SKM-1 treated with dmso at 0.1 percent for 144 hours (cell line): ENCODE results near the gene SFT2D1.
A peak's percentile ranks its signal among the peaks of the same experiment; 100 is the strongest.

ENCODE experiments used
- DNase-seq: peaks from one replicate; lab custom pipeline; 2025; ENCODE audit not compliant: unreplicated experiment; lab: John Stamatoyannopoulos, UW

The SFT2D1 gene

GRCh38 chr6:166307082-166308032 is 35.0 kb downstream of the SFT2D1 start:
- DNase-seq: no peak

DNA sequence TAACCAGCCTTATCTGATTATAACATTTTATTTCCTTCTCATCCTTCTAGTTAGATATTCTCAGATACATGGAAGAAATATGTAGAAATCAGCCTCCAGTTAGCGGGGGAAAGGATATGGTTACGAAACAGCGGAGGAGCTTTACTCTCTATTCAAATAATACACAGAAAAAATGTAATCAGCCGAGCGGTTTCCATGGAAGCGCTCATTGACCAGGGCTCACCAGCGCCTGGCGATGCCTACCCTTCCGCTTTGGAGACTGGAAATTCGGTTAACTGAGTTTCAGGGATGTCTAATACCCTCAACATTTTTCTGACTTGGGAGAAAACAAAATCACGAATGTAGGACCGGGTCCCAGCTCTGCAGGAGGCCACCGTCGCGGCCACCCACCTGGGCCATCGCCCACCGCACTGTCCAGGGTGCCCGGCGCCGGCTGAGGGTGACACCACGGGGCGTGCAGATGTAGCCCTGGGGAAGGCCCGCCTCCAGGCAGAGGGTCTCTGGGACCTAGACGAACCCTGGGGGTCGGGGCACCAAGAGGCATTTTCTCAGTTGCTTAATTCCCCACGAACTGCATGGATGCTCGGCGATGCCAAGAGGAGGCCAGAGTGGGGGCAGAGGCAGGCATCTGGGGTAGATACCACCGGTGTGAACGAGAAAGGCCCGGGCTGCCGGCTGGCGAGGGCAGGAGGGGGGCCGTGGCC is 35.8 kb downstream of the SFT2D1 start:
- DNase-seq: no peak

GRCh38 chr6:166305562-166306117 is 36.7 kb downstream of the SFT2D1 start:
- no peak for DNase-seq

DNA sequence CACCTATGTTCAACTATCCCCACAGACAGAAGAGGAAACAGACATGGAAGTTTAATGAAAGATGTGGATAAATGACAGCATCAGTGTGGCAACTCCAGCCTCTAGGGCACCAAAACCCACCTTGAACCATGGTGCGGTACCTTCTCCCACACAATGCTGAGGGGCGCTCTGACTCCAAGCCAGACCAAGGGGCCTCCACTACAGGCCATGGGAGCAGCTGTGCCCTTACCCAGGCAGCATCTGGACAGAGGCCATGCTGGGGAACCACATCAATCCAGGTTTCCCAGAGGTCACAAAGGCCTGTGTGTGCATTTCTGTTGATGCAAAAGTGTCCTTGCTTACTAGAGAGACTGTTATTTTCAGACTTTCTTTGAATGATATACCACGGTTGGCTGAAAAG is 38.2 kb downstream of the SFT2D1 start:
- DNase-seq: no peak

DNA sequence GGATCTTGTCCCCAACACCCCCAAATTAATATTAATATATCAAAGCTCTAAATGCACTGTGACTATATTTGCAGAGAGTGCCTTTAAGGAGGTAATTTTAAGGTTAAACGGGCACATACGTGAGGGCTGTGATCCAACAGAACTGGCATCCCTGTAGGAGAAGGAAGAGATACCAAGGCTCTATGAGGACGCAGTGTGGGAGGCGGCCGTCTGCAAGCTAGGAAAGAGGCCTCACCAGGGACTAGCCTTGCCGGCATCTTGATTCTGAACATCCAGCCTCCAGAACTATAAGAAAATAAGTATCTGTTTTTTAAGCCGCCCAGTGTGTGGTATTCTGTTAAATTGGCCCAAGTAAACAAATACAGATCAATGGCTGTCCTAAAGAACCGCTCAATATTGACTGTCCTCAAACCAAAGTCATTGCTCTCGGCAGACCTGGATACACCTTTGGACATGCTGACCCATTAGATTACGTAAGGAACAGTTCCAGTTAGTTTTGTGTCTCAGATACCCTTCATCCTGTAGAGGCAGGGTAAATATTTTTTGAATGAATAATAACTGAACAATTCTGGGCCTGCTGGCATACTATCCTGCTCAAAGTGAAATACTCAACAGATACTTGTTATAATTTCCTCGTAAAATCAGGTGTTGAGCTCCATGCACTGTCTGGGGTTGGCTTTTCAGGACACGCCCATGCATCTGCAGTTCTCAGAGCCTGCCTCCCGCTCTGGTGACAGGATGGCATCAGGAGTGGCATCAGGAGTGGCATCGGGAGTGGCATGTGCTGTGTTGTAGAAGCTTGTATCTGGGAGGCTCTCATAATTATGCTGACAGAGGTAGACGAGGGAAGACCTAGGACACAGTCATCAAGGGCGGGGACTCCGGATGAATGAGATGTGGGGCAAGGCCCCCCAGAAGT is 40.5 kb downstream of the SFT2D1 start:
- DNase-seq: no peak

GRCh38 chr6:166300357-166300987 is 41.9 kb downstream of the SFT2D1 start:
- DNase-seq: no peak

- DNase-seq: no peak
Measured at GRCh38 chr6:166297606-166298005, 44.7 kb downstream of the SFT2D1 start.

- DNase-seq: no peak
Measured at GRCh38 chr6:166296035-166296883, 46.1 kb downstream of the SFT2D1 start.

GRCh38 chr6:166293731-166294584 is 48.4 kb downstream of the SFT2D1 start:
- no peak for DNase-seq

DNA sequence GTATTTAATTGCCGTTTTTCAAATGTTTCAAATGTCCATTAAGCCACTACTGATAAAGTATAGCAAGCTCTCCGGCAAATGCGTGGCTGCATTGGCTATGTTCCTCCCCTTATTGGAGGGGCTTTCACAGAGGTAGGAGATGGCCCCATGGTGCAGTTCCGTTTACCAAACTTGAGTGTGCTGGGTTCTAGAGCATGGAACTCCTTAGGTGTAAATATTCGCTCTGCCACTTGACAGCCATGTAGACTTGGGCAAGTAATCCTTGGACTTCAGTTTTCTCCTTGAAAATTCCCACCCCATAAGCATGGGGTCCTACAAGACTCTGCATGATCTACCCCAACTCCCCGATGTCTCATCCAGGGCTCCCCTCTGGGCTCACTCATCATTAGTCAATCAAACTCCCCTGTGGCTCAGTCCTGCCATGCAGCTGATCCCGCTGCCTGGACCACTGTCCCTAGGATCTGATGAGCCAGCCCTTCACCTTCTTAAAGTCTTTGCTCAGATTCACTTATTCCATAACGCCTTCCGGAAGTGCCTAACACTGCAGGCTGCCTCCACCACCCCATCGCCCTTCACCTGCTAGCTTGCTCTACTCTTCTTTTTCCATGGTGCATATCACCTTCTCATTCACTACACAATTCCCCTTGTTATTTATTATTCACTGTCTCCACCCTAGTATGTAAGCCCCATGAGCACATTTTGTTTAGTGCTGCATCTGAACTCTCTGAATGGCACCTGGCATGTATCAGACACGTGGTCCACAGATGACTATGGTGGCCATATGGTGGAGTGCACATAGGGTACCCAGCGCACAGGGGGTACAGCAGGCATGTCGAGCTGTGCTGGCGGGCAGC is 52.9 kb downstream of the SFT2D1 start:
- no peak for DNase-seq

DNA sequence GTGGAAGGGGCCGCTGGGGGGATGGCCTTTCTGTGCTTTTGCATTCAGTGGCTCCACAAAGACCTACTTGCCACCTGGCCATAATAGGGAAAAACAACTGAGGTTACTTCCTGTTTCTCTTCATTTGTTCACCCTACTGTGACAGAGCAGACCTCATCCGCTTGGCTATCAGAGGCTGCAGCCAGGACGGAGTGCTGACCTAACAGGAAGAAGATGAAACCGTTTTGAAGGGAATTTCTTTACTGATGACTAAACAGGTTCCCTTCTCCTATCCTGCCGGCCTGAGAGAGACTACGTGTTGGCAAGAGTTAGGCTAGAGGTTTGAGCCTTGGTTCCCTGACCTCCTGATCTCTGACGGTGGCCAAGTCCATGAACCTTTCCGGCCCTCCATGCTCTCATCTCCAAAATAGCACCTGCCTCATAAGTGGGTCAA is 55.5 kb downstream of the SFT2D1 start:
- peak; percentile 82 for DNase-seq

DNA sequence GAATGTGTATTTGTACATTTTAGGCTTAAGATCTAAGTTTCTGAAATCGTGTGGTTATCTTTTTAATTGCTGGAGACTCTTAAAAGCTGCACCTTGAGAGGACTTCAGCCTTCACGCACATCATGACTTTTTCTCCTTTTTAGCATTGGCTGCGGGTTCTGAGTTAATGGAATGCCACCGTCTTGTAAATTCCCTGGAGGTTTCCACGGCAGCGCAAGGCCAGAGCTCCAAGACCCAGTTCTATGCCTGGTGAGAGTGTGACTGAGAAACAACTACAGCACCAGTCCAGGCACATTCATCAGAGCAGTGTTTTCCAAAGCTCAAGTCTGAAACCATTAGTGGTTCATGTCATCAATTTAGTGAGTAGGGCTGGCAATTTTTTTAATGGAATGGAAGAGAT is 57.1 kb downstream of the SFT2D1 start:
- DNase-seq: no peak

DNA sequence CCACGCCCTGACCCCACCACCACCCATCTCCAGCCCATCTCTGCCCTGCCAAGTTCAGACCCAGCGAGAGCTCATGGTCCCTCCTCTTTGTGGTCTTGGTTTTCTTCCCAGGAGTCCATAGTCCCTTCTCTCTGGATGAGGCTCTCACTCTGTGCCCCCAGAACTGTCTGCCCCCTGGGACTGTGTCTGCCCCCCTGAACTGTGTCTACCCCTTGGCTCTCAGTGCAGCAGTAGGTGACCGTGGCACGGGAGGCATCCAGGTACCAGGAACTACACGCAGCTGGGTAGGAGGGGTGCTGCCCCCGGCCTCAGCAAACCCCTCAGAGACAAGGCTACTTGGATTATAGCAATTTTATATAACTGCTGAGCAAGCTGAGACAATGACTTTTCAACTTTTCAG is 57.7 kb downstream of the SFT2D1 start:
- DNase-seq: no peak

- DNase-seq: no peak
Measured at GRCh38 chr6:166282394-166283032, 59.8 kb downstream of the SFT2D1 start.

- no peak for DNase-seq
Measured at GRCh38 chr6:166281104-166281503, 61.2 kb downstream of the SFT2D1 start.

DNA sequence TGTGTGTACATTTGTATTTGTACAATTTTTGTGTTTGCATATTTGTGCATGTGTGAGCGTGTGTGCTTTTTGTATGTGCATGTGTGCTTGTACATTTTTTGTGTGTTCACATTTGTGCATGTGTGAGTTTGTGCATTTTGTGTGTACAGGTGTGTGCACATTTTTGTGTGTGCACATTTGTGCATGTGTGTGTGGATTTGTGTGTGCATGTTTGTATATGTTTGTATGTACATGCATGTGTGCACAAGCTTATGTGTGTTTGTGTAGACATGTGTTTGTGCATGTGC is 63.0 kb downstream of the SFT2D1 start:
- DNase-seq: no peak
